Stimulated activated effector memory CD8-positive, alpha-beta T cell treated with anti-CD3 and anti-CD28 coated beads, Interleukin-12 subunit alpha, Interleukin-12 subunit beta, amount 100 ng/mL, for 72 hours (primary cell): ENCODE data around the gene FNTB.

Source experiments
- ATAC-seq: fragments of 150-1000 bp; cut with Tn5 transposase; 2 replicates; pipeline ENCODE4 v1.10.0; 2021
- DNase-seq, 2 donors: peaks; one replicate each; pipeline ENCODE4 v3.0.0; 2021 to 2022; ENCODE audit warnings: low spot score in 2 of 2
- H3K27ac Mint-ChIP-seq: one replicate; pipeline ENCODE4 v1.8.0; 2022; ENCODE audit warnings: mild to moderate bottlenecking, mixed read lengths
- H3K36me3 Mint-ChIP-seq: one replicate; pipeline ENCODE4 v1.8.0; 2022; ENCODE audit warnings: mild to moderate bottlenecking, mixed read lengths
- H3K4me1 Mint-ChIP-seq: one replicate; pipeline ENCODE4 v1.8.0; 2022; ENCODE audit warnings: mixed read lengths
- H3K4me3 Mint-ChIP-seq: one replicate; pipeline ENCODE4 v1.8.0; 2022; ENCODE audit warnings: mild to moderate bottlenecking, mixed read lengths
- H3K9me3 Mint-ChIP-seq: one replicate; pipeline ENCODE4 v1.8.0; 2022; ENCODE audit warnings: mixed read lengths

The FNTB gene

DNA sequence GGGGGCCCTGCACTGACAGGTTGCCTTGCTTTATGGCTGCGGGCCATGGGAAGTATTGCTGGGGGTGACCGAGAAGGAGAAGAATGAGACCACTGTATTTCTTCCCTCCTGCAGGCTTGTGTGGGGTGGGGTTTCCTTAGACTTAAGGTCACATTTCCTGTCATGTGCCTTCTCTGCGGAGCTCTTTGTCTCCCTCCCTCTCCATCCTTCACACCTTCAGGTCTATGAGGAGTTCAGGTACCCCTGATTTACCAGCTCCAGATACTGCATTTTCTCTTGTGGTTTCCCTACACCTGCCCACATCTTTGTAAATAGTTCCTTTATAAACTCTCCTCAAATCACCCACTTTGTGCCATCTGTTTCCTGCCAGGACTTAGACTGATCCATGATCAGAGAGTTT is 3.6 kb downstream of the FNTB start:
- Mint-ChIP-seq H3K27ac (peak overlapping the region; percentile 57), H3K4me3 (no peak overlapping the region), H3K9me3 (no peaks in the 10 kb centered on the region), H3K4me1 (peaks cover 33% of the 10 kb centered on the region), H3K36me3 (peaks cover 12% of the 10 kb centered on the region)
- ATAC-seq = no peak
- no peak for DNase-seq

DNA sequence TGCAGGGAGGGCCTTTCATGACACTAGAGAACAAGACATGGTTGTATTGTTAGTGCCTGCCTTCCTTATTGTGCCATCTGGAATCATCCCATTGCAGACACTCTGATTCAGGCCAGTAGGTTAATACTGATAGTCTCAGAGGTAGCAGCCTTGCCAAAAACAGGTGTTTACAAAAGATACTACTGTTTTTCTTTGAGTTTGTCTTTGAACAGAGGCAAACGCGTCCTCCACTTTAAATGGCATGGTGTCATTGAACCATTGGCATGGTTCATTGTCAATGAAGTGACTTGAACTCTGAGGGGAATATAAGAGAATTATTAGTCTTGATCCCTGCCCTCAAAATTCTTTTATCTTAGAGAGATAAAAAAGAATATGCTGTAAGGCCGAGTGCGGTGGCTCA is 4.2 kb downstream of the FNTB start:
- no peak overlapping the region for H3K4me3 Mint-ChIP-seq
- no peak for DNase-seq

DNA sequence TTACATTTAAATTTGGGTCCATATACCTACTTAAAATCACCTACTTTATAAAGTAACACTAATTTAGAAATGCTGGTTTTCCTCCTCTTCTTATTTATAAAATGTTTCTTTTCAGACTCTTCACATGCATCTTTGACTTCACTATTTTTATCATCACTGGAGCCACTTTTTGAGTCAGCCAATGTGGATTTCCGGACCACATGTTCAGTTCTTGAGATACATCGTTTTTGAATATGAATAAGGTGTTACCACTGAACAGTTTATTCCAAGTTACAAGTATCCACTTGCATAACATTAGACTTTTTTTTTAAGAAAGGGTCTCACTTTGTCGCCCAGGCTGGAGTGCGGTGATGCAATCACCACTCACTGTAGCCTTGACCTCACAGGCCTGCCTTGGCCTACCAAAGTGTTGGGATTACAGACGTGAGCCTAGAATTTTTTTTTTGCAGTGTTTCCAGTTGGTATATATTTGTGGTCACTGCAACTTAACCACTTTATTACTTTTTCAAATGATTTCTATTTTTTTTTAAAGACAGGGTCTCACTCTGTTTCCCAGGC is 5.7 kb downstream of the FNTB start:
- ATAC-seq (peak; percentile 78), DNase-seq (no peak)
- peak overlapping the region; percentile 15 for H3K27ac Mint-ChIP-seq
- peaks cover 6% of the 10 kb centered on the region for H3K36me3 Mint-ChIP-seq
- no peak overlapping the region for H3K4me3 Mint-ChIP-seq
- H3K9me3 Mint-ChIP-seq = no peaks in the 10 kb centered on the region
- H3K4me1 Mint-ChIP-seq = peaks cover 37% of the 10 kb centered on the region

More for the DNA sequence above, 4.2 kb downstream of the FNTB start:
- ATAC-seq = no peak
- H3K36me3 Mint-ChIP-seq = peaks cover 12% of the 10 kb centered on the region
- H3K9me3 Mint-ChIP-seq = no peaks in the 10 kb centered on the region
- peak overlapping the region; percentile 57 for H3K27ac Mint-ChIP-seq
- H3K4me1 Mint-ChIP-seq = peaks cover 32% of the 10 kb centered on the region

DNA sequence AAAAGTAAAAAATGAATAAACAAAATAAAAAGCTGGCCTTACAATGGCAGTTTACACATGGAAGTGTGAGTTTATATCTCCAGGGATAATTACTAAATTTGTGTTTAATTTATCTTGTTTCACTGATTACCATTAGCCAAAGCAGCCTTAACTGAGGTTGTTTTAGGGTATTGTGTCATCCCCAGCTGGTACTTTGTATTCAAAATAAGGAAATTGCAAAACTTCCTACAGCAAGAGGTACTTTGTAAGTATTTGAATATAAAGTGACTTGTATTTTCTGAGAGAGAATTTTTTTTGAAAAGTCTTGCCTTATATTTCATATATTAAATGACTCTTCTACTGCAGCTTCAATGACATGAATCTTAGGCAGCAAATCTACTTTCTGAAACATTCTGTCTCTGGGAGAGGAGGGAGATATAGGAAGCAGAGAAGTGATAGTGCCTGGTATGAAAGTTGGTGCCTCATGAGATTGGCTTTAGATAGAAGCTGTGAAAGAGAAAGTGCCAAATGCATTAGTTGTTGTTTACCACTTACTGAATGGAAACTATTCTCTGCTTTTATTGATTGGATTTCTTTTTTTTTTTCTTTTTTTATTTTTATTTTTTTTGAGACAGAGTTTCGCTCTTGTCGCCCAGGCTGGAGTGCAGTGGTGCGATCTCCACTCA is 6.7 kb downstream of the FNTB start:
- DNase-seq (no peak), ATAC-seq (no peak)
- no peak overlapping the region for H3K27ac Mint-ChIP-seq
- H3K9me3 Mint-ChIP-seq = no peaks in the 10 kb centered on the region
- no peak overlapping the region for H3K4me3 Mint-ChIP-seq
- H3K36me3 Mint-ChIP-seq = peaks cover 5% of the 10 kb centered on the region
- H3K4me1 Mint-ChIP-seq = peaks cover 47% of the 10 kb centered on the region

DNA sequence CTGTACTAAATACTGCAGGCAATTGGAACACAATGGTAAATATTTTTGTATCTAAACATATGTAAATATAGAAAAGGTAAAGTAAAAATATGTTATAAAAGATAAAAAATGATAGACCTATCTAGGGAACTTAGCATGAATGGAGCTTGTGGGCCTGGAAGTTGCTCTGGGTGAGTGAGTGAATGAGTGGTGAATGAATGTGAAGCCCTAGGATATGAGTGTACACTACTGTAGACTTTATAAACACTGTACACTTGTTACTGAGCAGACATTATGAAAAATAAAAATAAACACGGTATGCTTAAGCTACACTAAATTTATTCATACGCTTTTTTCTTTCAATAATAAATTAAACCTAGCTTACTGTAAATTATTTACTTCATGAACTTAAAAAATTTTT is 7.8 kb downstream of the FNTB start:
- Mint-ChIP-seq H3K4me1 (peaks cover 56% of the 10 kb centered on the region), H3K27ac (no peak overlapping the region), H3K9me3 (no peaks in the 10 kb centered on the region), H3K36me3 (no peaks in the 10 kb centered on the region), H3K4me3 (no peak overlapping the region)
- DNase-seq (no peak), ATAC-seq (no peak)

DNA sequence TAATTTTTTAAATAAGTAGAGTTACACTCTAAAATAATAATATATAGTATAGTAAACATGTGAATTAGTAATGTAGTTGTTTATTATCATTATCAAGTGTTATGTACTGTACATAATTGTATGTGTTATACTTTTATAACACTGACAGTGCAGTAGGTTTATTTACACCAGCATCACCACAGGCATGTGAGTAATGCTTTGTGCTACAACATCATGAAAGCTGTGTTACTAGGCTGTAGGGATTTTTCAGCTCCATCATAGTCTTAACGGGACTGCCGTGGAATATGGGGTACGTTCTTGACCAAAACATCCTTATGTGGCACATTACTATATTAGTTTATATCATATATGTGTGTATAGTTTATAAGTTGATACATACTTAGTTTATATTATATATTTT is 8.6 kb downstream of the FNTB start:
- Mint-ChIP-seq H3K4me3 (no peak overlapping the region), H3K27ac (no peak overlapping the region), H3K9me3 (no peaks in the 10 kb centered on the region), H3K36me3 (peaks cover 3% of the 10 kb centered on the region), H3K4me1 (peaks cover 49% of the 10 kb centered on the region)
- DNase-seq (no peak), ATAC-seq (no peak)

DNA sequence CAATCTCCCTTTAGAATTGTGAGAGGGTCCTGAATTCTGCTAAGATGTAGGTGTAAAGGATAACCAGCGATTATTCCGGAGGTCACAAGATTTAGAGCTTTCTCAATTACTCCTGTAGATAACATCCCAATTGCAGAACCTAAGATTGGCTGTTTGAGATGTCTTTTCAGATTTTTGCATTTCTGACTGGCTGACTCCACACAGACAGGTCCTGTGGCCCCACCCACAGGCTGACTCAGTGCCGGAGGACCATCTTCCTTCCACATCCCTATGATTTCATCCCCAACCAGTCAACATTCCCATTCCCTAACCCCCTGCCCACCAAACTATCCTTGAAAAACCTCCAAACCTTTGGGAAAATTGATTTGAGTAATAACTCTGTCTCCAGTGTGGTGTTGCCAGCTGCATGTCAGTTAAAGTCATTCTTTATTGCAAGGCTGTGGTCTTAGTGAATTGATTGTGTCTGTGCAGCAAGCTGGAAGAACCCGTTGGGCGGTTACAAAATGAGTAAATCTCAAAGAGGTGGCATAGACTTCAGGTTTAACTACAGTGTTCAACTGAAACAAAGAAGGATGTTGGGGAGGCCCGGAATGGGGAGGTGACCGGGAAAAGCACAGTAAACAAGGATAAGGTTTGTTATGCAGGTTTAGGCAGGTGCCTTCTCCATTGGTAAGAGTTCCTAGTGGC is 10.6 kb downstream of the FNTB start:
- Mint-ChIP-seq H3K4me1 (peaks cover 32% of the 10 kb centered on the region), H3K27ac (peak overlapping the region; percentile 9), H3K9me3 (no peaks in the 10 kb centered on the region), H3K36me3 (peaks cover 5% of the 10 kb centered on the region), H3K4me3 (peak overlapping the region; percentile 52)
- peak in 1 of 2 donors; percentile 64 for DNase-seq
- ATAC-seq = peak; percentile 90

DNA sequence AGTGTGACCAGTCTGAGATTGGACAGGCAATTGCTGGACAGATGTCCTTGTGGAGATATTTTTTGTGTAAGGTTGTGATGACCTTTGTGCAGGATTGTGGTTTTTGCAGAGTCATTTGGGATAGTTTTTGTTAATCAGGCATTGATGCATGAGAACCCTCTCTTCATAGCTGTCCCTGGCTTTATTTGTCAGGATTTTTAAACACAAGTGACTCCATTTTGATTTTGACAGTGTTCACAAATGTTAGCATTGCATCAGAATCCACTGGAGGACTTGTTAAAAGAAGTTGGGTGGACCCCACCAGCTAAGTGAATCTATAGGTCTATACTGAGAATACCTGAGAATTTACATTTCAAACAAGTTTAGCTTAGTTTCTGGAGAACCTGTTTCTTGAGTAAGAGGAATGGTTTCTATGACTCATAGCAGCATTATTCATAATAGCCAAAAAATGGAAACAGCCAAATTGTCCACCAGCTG is 11.8 kb downstream of the FNTB start:
- Mint-ChIP-seq H3K9me3 (no peaks in the 10 kb centered on the region), H3K4me3 (no peak overlapping the region), H3K4me1 (peaks cover 45% of the 10 kb centered on the region), H3K27ac (peak overlapping the region; percentile 48), H3K36me3 (peaks cover 5% of the 10 kb centered on the region)
- ATAC-seq (peak; percentile 44), DNase-seq (no peak)

DNA sequence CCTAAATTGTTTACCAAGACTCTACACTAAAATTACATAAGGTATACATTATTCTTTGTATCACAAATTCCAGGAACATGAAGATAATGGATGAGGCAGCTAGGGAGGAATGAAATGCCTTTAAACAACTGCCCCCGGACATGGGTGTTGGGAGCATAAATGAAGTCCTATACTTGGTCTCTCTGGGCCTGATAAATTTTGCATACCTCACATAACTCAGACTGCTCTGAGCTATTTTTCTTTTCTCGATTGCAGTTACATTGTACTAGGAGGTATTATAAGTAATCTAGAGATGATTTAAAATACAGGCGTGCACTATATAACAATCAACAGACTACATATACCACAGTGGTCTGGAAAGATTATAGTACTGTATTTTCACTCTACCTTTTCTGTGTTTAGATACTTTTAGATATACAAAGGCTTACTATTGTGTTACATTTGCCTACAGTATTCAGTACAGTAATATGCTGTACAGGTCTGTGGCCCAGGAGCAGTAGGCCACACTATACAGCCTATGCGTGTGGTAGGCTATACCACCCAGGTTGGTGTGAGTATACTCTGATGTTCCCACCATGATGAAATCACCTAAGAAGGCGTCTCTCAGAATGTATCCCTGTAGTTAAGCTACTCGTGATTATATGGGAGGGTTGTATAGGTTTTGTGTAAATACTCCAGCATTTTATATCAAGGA is 14.3 kb downstream of the FNTB start:
- no peak for DNase-seq
- Mint-ChIP-seq H3K27ac (no peak overlapping the region), H3K4me3 (no peak overlapping the region), H3K4me1 (peaks cover 59% of the 10 kb centered on the region), H3K9me3 (no peaks in the 10 kb centered on the region), H3K36me3 (peaks cover 15% of the 10 kb centered on the region)
- ATAC-seq = no peak

DNA sequence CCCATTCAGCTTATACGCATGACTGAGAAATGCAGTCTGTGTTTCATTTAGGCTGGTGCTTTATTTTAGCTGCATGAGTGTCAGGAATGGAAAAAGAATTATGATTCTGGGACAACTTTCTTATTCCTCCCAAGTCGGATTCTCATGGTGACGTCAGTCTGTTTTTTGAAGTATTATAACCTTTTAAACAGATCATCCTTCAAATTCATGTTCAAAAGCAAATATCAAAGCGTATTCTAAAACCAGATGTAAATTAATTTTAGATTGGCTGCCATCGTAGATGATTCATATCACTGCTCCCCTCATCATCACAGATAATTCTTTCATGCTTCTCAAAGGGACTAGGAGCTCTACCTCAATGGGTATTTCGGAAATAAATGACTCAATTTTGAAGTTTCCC is 15.0 kb downstream of the FNTB start:
- DNase-seq (no peak), ATAC-seq (no peak)
- no peak overlapping the region for H3K4me3 Mint-ChIP-seq
- peaks cover 56% of the 10 kb centered on the region for H3K4me1 Mint-ChIP-seq
- H3K27ac Mint-ChIP-seq = no peak overlapping the region
- H3K36me3 Mint-ChIP-seq = peaks cover 22% of the 10 kb centered on the region
- no peaks in the 10 kb centered on the region for H3K9me3 Mint-ChIP-seq

DNA sequence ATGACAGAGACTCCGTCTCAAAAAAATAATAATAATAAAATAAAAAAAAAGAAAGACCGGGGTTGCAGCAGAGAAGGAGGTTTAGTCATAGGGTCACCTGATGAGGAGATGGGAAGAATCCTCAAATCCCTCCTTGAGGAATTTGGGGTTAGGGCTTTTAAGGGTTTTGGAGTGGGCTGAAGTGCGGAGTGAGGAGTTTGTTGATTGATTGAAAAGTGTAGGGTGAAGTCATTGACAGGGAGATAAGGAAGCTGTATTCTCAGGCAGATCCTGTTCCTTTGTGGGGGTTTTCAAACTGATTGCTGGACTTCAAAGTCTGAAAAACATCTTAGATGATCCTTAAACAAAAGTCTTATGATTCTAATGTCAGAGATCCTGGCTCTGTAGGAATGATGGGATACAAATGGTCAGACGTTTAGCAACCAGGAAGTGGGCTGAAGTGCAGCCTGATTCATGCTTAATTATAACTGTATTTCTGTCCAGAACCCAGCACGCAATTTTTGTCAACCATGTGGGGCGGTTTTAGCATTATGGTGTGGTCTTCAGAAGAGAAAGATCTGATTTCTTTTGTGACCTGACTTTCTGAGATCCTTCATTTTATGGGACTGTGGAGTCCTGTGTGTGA is 16.0 kb downstream of the FNTB start:
- ATAC-seq (no peak), DNase-seq (no peak)
- no peaks in the 10 kb centered on the region for H3K9me3 Mint-ChIP-seq
- H3K4me1 Mint-ChIP-seq = peaks cover 46% of the 10 kb centered on the region
- H3K36me3 Mint-ChIP-seq = peaks cover 23% of the 10 kb centered on the region
- H3K27ac Mint-ChIP-seq = peak overlapping the region; percentile 13
- H3K4me3 Mint-ChIP-seq = no peak overlapping the region

DNA sequence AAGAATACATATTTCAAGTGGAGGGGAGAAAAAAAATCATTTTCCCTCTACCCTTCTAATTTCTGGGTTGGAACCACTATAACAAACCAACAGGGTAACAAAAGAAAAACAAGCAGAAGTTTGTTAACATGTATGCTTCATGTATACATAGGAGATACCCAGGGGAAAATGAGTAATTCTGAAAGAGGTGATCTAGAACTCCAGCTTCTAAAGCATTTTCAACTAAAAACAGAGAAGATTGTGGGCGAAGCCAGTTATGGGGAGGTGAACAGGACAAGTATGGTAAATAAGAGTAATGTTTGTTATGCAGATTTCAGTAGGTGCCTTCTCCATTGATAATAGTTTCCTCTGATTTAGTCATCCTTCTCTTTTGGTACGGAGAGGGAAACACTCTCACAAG is 16.7 kb downstream of the FNTB start:
- H3K9me3 Mint-ChIP-seq = no peaks in the 10 kb centered on the region
- H3K4me1 Mint-ChIP-seq = peaks cover 39% of the 10 kb centered on the region
- no peak overlapping the region for H3K4me3 Mint-ChIP-seq
- H3K27ac Mint-ChIP-seq = peak overlapping the region; percentile 13
- peak; percentile 86 for ATAC-seq
- peaks cover 23% of the 10 kb centered on the region for H3K36me3 Mint-ChIP-seq
- no peak for DNase-seq

DNA sequence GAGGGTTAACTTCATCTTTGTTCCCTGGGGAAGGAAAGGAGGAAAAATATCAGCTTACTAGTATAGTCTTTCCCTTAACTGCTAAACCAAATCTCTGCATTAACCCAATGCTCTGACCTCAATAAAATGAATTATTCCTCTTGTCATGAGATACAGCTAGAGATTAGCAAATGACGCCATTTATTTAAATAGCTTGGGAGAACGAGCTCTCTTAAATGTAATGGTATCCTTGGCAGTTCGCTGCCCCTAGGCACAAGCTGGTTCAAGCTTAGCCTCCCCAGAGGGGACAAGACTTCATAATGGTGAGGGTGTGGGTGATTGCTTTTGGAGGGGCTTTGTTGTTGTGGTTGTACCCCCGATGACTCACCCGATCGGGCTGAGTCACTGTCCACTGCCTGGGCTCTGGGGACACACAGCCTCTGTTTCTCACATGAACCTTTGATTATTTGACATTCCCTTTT is 19.6 kb downstream of the FNTB start:
- DNase-seq = no peak
- no peak for ATAC-seq
- H3K4me3 Mint-ChIP-seq = no peak overlapping the region
- H3K9me3 Mint-ChIP-seq = no peaks in the 10 kb centered on the region
- H3K4me1 Mint-ChIP-seq = peaks cover 34% of the 10 kb centered on the region
- no peak overlapping the region for H3K27ac Mint-ChIP-seq
- peaks cover 34% of the 10 kb centered on the region for H3K36me3 Mint-ChIP-seq

DNA sequence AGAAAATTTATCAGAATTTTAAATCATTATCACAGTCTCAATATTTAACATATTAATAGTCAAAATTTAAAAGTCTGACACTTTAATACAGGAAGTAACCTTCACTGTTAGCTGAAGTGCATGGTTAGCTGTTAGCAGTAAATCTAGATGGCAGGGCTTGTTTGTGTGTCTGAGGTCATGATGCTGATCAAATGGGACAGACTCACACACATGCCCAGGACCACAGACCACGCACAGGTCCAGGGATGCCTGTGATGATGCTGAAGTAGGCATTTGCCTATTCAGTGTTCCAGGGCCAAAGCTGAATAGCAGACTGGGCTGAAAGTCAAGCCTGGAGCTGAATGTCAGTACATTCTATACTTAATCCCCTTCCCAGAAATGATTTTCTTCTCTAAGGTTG is 20.5 kb downstream of the FNTB start:
- H3K4me3 Mint-ChIP-seq = no peak overlapping the region
- H3K4me1 Mint-ChIP-seq = peaks cover 34% of the 10 kb centered on the region
- no peak for ATAC-seq
- no peak for DNase-seq
- H3K27ac Mint-ChIP-seq = no peak overlapping the region
- H3K9me3 Mint-ChIP-seq = no peaks in the 10 kb centered on the region
- H3K36me3 Mint-ChIP-seq = peaks cover 36% of the 10 kb centered on the region
